Activated naive CD4-positive, alpha-beta T cell treated with anti-CD3 and anti-CD28 coated beads, Interleukin-2, amount 50 U/mL, for 72 hours (primary cell): Measurements from ENCODE around the gene MYBPC2. TPM values are rescaled to one million over a fixed set of nuclear protein-coding genes. Genes with fewer than 3 reads are reported as not detected.
"Not testable (repeated sequence)": the region's sequence is repeated elsewhere in the genome, so short reads cannot be mapped to it uniquely, and the experiment has no call there.

Experiments used
- ATAC-seq, 2 donors: fragments of 150-1000 bp; cut with Tn5 transposase; 2 replicates each; pipeline ENCODE4 v1.10.0; 2021; ENCODE audit warnings: mild to moderate bottlenecking in 2 of 2, moderate library complexity in 2 of 2
- DNase-seq, 2 donors: peaks; one replicate each; pipeline ENCODE4 v3.0.0; 2021 to 2022; ENCODE audit warnings: low spot score in 2 of 2
- H3K27ac Mint-ChIP-seq, 2 donors: one replicate each; pipeline ENCODE4 v1.8.0; 2022; ENCODE audit warnings: mild to moderate bottlenecking in 2 of 2, mixed read lengths in 2 of 2
- H3K36me3 Mint-ChIP-seq, 2 donors: one replicate each; pipeline ENCODE4 v1.8.0; 2022; ENCODE audit warnings: mixed read lengths in 2 of 2
- H3K9me3 Mint-ChIP-seq, 2 donors: one replicate each; pipeline ENCODE4 v1.8.0; 2022; ENCODE audit warnings: mixed read lengths in 2 of 2
- total RNA-seq, 2 donors: library from RNA; stranded (reverse); gene quantifications; one replicate each; pipeline ENCODE4 v1.2.3, GENCODE V29; 2022

Gene MYBPC2
- total RNA-seq, 2 donors from 2014 or later, result 0.91 to 1.9 TPM

- DNase-seq (peak in 1 of 2 donors; percentile 68), ATAC-seq (peak; percentile 77 to 84)
- H3K27ac Mint-ChIP-seq, result no peak overlapping the region
- H3K36me3 Mint-ChIP-seq, result no peaks in the 10 kb centered on the region
- H3K9me3 Mint-ChIP-seq, result no peaks in the 10 kb centered on the region
Measured at GRCh38 chr19:50461066-50461875, 28.6 kb downstream of the MYBPC2 start.

GRCh38 chr19:50462970-50463369, 30.3 kb downstream of the MYBPC2 start:
- Mint-ChIP-seq H3K36me3 (no peaks in the 10 kb centered on the region), H3K27ac (peak overlapping the region in 1 of 2 donors; percentile 12), H3K9me3 (no peaks in the 10 kb centered on the region)
- DNase-seq (no peak), ATAC-seq (no peak)

- ATAC-seq, result no peak
- no peak for DNase-seq
- no peak overlapping the region for H3K27ac Mint-ChIP-seq
Measured at GRCh38 chr19:50464348-50464747, 31.7 kb downstream of the MYBPC2 start.

GRCh38 chr19:50465000-50465399, 32.3 kb downstream of the MYBPC2 start:
- H3K9me3 Mint-ChIP-seq, result no peaks in the 10 kb centered on the region
- no peak overlapping the region for H3K27ac Mint-ChIP-seq
- H3K36me3 Mint-ChIP-seq, result no peaks in the 10 kb centered on the region
- ATAC-seq (no peak), DNase-seq (no peak)

More at GRCh38 chr19:50464348-50464747, 31.7 kb downstream of the MYBPC2 start:
- no peaks in the 10 kb centered on the region for H3K9me3 Mint-ChIP-seq
- no peaks in the 10 kb centered on the region for H3K36me3 Mint-ChIP-seq

GRCh38 chr19:50465986-50466705, 33.5 kb downstream of the MYBPC2 start:
- H3K36me3 Mint-ChIP-seq, result no peaks in the 10 kb centered on the region
- H3K9me3 Mint-ChIP-seq, result no peaks in the 10 kb centered on the region
- no peak for DNase-seq
- ATAC-seq, result no peak
- no peak overlapping the region for H3K27ac Mint-ChIP-seq

GRCh38 chr19:50466706-50467039, 34.0 kb downstream of the MYBPC2 start:
- DNase-seq, result no peak
- Mint-ChIP-seq H3K27ac (no peak overlapping the region), H3K36me3 (no peaks in the 10 kb centered on the region), H3K9me3 (no peaks in the 10 kb centered on the region)
- no peak for ATAC-seq

GRCh38 chr19:50467566-50467965, 34.9 kb downstream of the MYBPC2 start:
- Mint-ChIP-seq H3K27ac (no peak overlapping the region), H3K9me3 (no peaks in the 10 kb centered on the region), H3K36me3 (no peaks in the 10 kb centered on the region)
- DNase-seq (no peak), ATAC-seq (no peak)

- no peak for DNase-seq
- Mint-ChIP-seq H3K27ac (no peak overlapping the region), H3K9me3 (no peaks in the 10 kb centered on the region), H3K36me3 (no peaks in the 10 kb centered on the region)
- ATAC-seq, result no peak
Measured at GRCh38 chr19:50468818-50469217, 36.1 kb downstream of the MYBPC2 start.

GRCh38 chr19:50473336-50473735, 40.6 kb downstream of the MYBPC2 start:
- not testable (repeated sequence) for H3K9me3 Mint-ChIP-seq, H3K27ac Mint-ChIP-seq, DNase-seq, ATAC-seq
- peaks cover 7 to 14% of the 10 kb centered on the region in 2 donors for H3K36me3 Mint-ChIP-seq

- DNase-seq, result no peak
- Mint-ChIP-seq H3K9me3 (no peaks in the 10 kb centered on the region), H3K27ac (peak overlapping the region; percentile 61 to 91)
Measured at GRCh38 chr19:50475101-50475568, 42.4 kb downstream of the MYBPC2 start.

GRCh38 chr19:50475736-50476223, 43.1 kb downstream of the MYBPC2 start:
- Mint-ChIP-seq H3K27ac (peak overlapping the region; percentile 91), H3K9me3 (no peaks in the 10 kb centered on the region), H3K36me3 (peaks cover 7 to 20% of the 10 kb centered on the region in 2 donors)
- ATAC-seq (peak in 1 of 2 donors; percentile 17), DNase-seq (no peak)

More at GRCh38 chr19:50475101-50475568, 42.4 kb downstream of the MYBPC2 start:
- peaks cover 7 to 20% of the 10 kb centered on the region in 2 donors for H3K36me3 Mint-ChIP-seq
- no peak for ATAC-seq

- H3K9me3 Mint-ChIP-seq, result no peaks in the 10 kb centered on the region
- peak; percentile 94 to 98 for ATAC-seq
Measured at GRCh38 chr19:50476224-50476906, 43.7 kb downstream of the MYBPC2 start, which contains the start of the genes EMC10 and GARIN5A. Gene EMC10 (plus strand): TSS chr19:50476507. CDS start chr19:50476545, 38 bp downstream. Gene GARIN5A (minus strand): TSS chr19:50476848. CDS start chr19:50476388, 460 bp downstream.

GRCh38 chr19:50476907-50477238, 44.2 kb downstream of the MYBPC2 start:
- ATAC-seq, result no peak
- DNase-seq, result no peak
- H3K9me3 Mint-ChIP-seq, result no peaks in the 10 kb centered on the region
- H3K27ac Mint-ChIP-seq, result peak overlapping the region; percentile 91 to 98
- H3K36me3 Mint-ChIP-seq, result peaks cover 7 to 20% of the 10 kb centered on the region in 2 donors

More at GRCh38 chr19:50476224-50476906, 43.7 kb downstream of the MYBPC2 start, which contains the start of the genes EMC10 and GARIN5A:
- H3K36me3 Mint-ChIP-seq, result peaks cover 7 to 20% of the 10 kb centered on the region in 2 donors
- peak within 1 kb of the TSS; percentile 91 to 98 for H3K27ac Mint-ChIP-seq
- peak; percentile 94 to 96 for DNase-seq

GRCh38 chr19:50477751-50478515, 45.2 kb downstream of the MYBPC2 start:
- no peak for ATAC-seq
- no peaks in the 10 kb centered on the region for H3K9me3 Mint-ChIP-seq
- H3K27ac Mint-ChIP-seq, result peak overlapping the region; percentile 91 to 98
- H3K36me3 Mint-ChIP-seq, result peaks cover 7 to 20% of the 10 kb centered on the region in 2 donors
- no peak for DNase-seq

GRCh38 chr19:50478901-50479715, 46.4 kb downstream of the MYBPC2 start:
- peaks cover 11 to 26% of the 10 kb centered on the region in 2 donors for H3K36me3 Mint-ChIP-seq
- ATAC-seq, result no peak
- H3K9me3 Mint-ChIP-seq, result no peaks in the 10 kb centered on the region
- DNase-seq, result no peak
- peak overlapping the region; percentile 52 to 53 for H3K27ac Mint-ChIP-seq
